Vagina (tissue), 2 donors: ENCODE results near the gene ZNF740.
"Not testable (repeated sequence)": the region's sequence is repeated elsewhere in the genome, so short reads cannot be mapped to it uniquely, and the experiment has no call there.

Source experiments
- POLR2AphosphoS5 ChIP-seq, 2 donors: sonication (generic); formaldehyde crosslinking; IDR thresholded peaks; one replicate each; pipeline ENCODE4 v1.9.0; 2017; ENCODE audit warnings: antibody characterized with exemption in 2 of 2, mild to moderate bottlenecking in 2 of 2, low read depth in 1 of 2; ENCODE audit not compliant: insufficient read depth in 1 of 2
- TF ChIP-seq, protein P1 (sequence below), 3 experiments: fragments of 450-650 bp in 2 of 3; fragments of 200-600 bp in 1 of 3; sonication (generic) in 1 of 3; IDR thresholded peaks; one replicate each; pipeline ENCODE4 v1.5.1; 2017 to 2019; ENCODE audit warnings: antibody characterized with exemption in 3 of 3, mild to moderate bottlenecking in 2 of 3, moderate library complexity in 2 of 3

DNA sequence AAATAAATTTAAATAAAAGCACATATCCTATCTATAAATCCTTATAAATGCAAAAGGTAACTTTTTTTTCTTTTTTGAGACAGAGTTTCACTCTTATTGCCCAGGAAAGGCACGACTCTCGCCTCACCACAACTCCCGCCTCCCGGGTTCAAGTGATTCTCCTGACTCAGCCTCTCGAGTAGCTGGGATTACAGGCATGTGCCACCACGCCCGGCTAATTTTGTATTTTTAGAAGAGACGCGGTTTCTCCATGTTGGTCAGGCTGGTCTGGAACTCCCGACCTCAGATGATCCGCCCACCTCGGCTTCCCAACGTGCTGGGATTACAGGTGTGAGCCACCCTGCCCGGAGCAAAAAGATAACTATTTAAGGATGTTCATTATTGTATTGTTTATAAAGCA is 1.7 kb upstream of the ZNF740 start:
- TF ChIP-seq, protein P1, sequence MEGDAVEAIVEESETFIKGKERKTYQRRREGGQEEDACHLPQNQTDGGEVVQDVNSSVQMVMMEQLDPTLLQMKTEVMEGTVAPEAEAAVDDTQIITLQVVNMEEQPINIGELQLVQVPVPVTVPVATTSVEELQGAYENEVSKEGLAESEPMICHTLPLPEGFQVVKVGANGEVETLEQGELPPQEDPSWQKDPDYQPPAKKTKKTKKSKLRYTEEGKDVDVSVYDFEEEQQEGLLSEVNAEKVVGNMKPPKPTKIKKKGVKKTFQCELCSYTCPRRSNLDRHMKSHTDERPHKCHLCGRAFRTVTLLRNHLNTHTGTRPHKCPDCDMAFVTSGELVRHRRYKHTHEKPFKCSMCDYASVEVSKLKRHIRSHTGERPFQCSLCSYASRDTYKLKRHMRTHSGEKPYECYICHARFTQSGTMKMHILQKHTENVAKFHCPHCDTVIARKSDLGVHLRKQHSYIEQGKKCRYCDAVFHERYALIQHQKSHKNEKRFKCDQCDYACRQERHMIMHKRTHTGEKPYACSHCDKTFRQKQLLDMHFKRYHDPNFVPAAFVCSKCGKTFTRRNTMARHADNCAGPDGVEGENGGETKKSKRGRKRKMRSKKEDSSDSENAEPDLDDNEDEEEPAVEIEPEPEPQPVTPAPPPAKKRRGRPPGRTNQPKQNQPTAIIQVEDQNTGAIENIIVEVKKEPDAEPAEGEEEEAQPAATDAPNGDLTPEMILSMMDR (IDR thresholded peaks at IDR 0.05): not testable (repeated sequence)
- not testable (repeated sequence) for TF ChIP-seq POLR2AphosphoS5 (IDR thresholded peaks at IDR 0.05; ENCODE audit: insufficient read depth in 1 of 2, low read depth in 1 of 2)
